GM18505 (cell line): ENCODE data around the gene RADIL.

ENCODE experiments used
- ATAC-seq: cut with Tn5 transposase; IDR thresholded peaks from one replicate; pipeline ENCODE4 v1.9.1; 2021; ENCODE audit not compliant: unreplicated experiment
- POLR2A ChIP-seq: IDR thresholded peaks from 4 replicates; pipeline ENCODE4 v1.6.1; 2011; ENCODE audit warnings: borderline replicate concordance; ENCODE audit not compliant: insufficient read depth, insufficient read length; ENCODE audit errors: extremely low read depth

Gene RADIL

DNA sequence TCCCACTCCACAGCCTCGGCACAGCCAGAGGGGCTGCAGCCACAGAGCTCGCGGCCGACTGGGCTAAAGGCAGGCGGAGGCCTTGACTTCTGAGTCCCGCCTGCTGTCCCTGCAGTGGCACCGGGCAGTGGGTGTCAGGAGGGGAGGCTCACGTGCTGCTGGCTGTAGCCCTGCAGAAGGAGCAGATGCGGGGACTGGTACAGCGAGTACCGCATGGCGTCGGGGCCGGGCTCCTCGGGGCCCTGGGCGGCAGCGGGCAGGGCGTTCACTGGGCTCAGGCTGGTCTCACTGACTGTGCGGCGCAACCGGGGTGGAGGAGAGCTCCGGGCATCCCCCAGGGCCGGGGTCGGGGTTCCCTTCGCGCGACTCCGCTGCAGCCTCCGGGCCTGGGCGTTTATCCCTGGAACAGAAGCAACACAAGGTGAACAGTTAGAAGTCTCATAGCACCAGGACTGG is 47.3 kb downstream of the RADIL start:
- TF ChIP-seq POLR2A = no peak
- ATAC-seq = no peak

DNA sequence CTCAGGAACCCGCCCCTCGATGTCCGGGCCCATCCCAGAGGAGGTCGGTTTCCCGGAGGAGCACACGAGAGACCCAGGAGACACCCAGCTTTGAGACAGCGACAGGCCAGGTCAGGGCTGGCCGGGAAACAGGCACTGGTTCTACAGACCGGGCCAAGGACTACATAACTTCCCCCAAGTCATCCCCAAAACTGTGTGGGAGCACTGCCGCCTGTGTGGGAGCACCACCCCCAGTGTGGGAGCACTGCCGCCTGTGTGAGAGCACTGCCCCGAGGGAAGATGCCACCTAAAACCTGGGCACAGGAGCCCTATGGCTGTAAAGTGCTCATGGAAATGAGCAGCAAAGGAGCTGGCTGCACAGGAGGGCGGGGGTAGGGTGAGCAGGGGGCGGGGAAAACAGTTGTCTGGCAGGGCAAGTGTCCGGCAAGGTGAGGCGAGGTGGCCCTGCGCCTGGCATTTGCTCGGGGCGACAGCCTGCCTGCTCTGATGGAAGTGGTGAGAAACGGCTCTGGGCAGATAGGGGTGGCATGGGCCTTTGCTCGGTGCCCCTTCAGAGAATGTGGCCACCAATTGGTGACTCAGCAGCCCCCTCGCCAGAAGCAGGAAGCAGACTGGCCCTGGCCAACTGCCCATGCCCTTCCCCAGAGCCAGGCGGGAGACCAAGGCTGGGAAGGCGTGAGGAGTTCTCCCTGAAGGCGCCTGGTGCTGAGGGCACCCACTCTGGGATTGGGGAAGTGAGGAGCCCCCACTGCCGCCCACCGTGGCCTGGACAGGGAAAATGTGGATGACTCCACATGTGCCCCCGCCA is 47.9 kb downstream of the RADIL start:
- no peak for TF ChIP-seq POLR2A
- ATAC-seq = no peak

DNA sequence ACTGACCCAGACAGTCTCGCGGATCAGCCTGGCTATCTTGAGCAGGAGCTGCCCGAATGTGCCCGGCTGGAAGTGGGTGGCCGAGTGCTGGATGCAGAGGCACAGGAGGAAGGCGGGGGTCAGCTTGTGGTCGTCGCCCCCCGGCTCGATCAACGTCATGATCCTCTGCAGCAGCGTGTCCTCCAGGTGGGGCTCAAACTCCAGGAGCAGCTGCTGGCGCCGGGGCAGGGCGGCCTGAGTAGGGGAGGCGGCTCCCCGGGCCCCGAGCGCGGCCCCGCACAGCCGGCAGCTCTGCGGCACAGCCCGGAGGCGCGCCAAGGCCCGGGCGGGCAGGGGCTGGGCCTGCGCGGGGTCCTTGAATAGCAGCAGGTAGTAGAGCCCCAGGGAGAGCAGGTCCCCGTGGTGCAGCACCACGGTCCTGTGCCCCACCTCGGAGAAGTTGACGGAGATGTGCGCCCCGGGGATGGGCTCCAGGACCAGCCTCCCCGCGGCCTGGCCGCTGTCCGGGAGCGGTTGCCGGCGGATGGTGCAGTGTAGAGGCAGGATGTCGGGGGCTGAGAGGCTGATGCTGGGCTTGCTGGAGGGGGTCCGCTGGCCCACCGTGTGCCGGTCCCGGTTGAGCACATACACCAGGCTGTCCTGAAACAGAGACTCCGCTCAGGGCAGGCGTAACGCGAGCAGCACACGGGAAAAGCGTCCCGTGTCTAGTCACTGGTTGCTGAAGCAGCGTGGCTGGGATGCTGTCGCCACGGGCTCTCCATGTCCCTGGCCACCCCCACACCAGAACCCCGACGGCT is 48.7 kb downstream of the RADIL start:
- no peak for TF ChIP-seq POLR2A

DNA sequence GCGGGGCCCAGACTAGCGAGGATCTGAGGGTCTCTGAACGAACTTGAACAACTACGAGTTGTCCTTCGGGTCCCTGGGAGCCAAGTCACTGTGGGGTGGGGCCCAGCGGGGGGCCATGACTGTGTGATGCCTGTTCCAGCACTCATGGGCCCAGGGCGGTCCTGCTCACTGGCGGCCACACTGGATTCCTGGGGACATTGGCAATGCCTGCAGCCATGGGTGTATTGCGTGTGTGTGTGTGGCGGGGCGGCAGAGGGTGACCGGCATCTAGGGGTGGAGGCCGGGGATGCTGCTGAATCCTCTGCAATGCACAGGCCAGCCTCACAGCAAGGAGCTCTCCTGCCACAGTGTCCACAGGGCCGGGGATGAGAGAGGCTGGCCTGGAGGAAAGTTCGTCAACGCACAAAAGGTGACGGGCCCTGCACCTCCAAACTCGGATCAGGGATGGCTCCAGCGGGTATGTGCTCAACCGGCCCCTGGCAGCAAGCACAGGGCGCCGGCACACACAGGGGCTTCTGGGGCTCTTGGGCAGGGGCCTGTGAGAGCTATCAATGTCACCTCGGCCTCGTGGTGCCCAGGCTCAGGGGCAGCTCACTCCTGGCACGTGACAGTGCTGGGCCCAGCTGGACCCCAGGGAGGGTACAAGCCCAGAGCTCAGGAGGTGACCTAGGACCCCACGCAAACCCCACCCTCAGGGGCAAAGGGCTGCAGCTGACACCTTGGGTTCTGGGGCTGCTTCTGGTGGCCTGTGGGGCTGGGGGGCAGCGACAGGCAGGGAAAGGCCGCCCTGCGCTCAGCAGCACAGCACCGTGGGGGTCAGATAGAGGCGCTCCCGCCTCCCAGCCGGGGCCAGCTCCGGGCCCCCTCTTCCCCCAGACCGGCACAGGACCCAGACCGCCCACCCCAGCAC is 49.6 kb downstream of the RADIL start:
- ATAC-seq = no peak

More for the DNA sequence above, 48.7 kb downstream of the RADIL start:
- ATAC-seq = no peak

DNA sequence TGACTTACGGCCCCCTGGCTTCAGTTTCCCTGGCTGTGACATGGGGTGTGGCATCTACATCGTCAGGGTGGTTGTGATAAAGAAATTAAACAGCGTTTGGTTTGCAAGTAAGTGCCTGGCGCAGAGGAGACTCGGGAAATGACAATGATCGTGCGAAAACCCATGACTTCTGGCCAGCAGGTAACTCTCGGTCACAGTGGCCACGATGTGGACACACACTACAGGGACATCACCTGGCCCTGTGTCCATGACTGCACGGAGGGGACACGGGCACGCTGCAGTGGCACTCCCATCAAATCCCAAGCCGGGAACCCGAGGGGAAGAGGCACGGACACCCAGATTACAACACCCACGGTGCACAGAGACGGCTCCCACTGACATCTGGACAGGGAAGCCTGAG is 50.3 kb downstream of the RADIL start:
- no peak for TF ChIP-seq POLR2A
- no peak for ATAC-seq

More for the DNA sequence above, 49.6 kb downstream of the RADIL start:
- no peak for TF ChIP-seq POLR2A

DNA sequence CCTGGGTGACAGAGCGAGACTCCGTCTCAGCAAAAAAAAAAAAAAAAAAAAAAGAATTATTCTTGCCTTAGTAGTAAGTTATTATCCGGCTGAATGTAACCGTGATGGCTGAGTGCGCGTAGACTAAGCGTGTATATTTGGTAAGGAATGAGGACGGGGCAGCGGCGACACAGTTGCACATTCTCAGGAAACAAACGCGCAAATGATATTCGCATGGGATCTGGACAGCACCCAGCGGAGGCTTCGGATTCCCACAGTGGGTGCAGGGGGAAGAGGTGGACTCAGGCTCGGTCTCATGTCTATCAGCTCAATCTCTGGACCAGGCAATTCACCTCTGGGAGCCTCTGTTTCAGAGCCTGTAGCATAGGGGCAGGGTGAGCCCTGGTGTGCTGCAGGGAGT is 50.8 kb downstream of the RADIL start:
- no peak for ATAC-seq
- TF ChIP-seq POLR2A = no peak

DNA sequence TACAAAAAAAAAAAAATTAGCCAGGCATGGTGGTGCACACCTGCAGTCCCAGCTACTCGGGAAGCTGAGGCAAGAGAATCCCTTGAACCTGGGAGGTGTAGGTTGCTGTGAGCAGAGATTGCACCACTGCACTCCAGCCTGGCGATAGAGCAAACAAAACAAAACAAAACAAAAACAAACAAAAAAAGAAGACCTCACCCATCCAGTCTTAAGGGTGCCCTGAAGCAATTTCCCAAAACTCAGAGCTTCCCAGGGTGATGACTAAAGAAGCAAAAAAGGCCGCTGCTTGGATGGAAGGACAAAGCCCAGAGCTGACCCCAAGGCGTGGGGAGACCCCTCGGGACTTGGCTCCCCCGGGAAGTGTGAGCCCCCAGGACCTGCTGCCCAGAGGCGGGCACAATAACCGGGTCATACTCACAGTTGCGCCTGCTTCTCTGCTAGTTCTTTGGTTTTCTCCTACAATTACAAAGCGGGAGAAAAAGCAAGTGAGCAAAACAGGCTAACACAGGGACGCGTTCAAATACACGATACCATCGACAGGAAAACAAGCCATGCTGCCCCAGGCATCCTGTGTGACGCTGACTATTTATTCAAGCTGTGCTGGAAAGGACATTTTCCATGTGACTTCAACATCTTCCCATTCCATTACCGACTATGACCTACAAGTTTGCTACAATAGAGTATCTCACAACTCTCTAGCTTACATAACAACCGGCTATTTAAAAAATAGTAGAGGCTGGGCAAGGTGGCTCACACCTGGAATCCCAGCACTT is 51.6 kb downstream of the RADIL start:
- TF ChIP-seq POLR2A = no peak
- ATAC-seq = no peak

DNA sequence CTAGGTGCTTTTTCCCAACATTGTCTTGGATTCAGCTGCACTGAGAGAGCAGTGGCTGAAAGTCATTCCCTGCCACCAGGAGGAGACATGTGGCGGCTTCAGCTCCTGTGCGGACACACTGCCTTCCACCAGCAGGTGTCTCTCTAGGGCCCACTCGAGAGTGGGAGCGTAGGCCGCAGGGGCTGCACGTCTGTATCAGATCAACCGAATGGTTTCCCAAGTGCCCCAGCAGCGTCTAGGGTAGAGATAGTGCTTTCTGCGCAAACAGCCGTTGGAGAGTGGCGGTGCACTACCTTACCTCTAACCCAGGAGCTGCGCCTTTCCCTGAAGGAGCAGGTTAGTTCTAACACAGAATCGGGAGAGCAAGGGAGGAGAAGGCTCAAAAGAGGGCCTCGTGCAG is 53.3 kb downstream of the RADIL start:
- TF ChIP-seq POLR2A = no peak
- ATAC-seq = no peak

DNA sequence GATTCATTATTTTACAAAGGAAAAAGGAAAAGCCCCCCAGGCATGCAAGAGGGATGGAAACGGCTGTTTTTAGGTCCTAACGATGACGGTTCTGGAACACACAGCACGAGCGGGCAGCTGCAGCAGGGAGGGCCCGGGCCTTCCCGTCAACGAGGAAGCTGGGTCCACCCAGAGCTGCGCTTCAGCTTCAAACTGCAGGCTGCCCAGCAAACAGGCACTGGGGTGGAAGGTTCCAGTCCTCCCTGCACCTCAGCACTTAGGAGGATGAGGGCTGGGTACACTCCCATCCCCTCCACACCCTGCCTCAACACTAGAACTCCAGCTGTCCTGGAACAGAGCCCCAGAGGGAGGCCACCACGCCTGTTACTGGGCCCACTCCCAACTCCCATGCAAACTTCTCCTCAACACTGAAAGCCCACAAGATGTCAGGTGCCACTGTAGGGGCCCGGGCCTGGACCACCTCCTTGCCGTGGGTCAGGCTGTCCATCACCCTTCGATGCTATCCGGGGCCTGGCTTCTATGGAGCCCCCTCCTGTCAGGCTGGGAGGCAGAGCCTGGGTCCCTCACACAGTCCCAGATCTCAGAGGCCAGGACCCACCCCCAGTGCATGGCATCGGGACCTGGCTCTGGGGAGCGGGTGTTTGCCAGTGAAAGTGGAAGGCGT is 54.7 kb downstream of the RADIL start:
- no peak for TF ChIP-seq POLR2A
- no peak for ATAC-seq

DNA sequence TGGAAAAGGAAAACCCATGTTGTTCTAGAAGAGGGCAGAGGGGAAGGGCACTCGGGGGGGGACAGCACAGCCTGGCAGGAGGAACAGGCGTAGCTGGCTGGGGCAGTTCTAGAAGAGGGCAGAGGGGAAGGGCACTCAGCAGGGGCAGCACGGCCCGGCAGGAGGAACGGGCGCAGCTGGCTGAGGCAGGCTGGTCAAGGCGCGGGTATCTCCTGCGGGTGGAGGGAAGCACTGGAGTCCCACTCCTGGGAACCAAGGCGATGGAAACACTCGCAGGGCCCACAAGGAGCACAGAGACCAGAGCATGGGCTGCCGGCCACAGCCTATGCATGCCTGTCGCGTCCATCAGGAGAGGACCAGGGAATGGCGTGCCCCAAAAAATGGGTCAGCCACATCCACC is 58.4 kb downstream of the RADIL start:
- TF ChIP-seq POLR2A = no peak
- ATAC-seq = no peak

DNA sequence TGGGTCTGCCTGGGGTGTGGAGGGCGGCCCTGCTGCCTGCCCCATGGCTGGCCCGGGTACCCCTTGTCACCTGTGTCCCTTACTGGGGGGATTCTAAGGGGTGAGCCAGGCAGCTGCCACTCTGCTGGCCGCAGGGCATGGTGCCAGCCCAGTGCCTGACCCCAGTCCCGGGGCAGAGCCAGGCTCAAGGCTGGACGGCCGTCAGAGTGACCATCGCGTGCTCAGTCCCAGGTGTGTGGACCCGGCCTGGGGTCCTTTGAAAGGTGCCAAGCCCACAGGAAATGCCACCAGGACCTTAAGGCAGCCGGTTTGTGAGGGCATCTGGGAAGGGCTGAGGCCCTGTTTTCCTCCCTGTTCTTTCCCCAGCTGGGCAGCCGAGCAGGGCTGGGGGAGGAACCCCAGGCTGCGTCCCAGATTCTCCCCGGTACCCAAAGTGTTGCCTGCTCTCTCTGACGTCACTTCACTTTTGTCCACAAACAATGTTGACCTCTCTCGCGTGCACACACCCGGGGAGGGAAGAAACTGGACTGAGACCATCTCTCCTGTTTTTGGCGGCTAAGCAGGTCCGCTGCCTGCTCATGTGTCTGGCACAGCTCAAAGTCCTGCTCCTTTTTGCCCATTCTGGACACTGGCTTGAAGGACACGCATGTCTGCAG is 59.3 kb downstream of the RADIL start:
- TF ChIP-seq POLR2A = no peak
- no peak for ATAC-seq
